Measurements from ENCODE around the gene GABRA5. TPM values are rescaled to one million over a fixed set of nuclear protein-coding genes. Genes with fewer than 3 reads are reported as not detected.

GABRA5 gene
- total RNA-seq, 4 donors from 2014 or later: not detected

DNA sequence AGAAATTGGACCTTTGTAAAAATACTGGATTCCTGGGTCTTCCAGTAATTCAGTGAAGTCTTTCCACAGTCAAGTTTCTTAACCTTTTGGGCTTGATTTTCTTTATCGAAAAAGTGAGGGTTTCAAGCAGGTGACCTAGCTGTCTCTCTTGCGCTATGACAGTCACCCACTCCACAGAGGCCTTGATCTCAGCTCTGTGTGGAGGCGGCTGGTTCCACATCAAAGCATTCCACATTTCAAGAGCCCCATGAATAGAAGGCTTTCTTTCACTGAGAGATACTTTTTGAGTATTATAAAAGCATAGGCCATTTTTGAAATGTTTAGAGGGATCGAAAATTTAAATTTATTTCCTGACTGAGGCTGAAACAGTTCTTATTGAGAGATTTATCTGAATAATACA lies 43.9 kb downstream of the GABRA5 start:
- ATAC-seq (ENCODE audit: low FRiP score): no peak
- no peak for TF ChIP-seq CTCF (IDR thresholded peaks at IDR 0.05)
- no peak for DNase-seq (ENCODE audit: low spot score)

- no peak for ATAC-seq (ENCODE audit: low FRiP score)
- no peak for DNase-seq (ENCODE audit: low spot score)
- no peak for TF ChIP-seq CTCF (IDR thresholded peaks at IDR 0.05)
Measured at GRCh38 chr15:26921433-26921832, 54.6 kb downstream of the GABRA5 start.

GRCh38 chr15:26926081-26926480 lies 59.2 kb downstream of the GABRA5 start:
- no peak for TF ChIP-seq CTCF (IDR thresholded peaks at IDR 0.05)
- ATAC-seq (ENCODE audit: low FRiP score) (no peak), DNase-seq (ENCODE audit: low spot score) (no peak)

DNA sequence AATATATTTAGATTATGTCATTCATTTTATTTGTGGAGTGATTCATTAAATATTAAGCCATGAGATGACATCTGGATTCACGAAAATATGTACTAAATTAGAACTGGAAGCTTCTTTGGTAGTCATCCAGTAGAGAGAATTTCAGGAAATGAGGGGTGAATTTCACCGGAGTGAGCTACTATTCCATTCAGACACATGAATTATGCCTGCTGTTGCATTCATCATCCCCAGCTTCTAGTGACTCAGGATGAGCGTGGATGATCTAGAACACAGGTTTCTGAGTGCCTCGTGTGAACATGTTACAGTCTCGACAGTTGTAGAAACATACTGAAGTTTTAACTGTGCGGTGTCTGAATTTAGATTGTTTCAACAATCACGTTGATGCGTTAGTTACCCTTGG lies 61.2 kb downstream of the GABRA5 start:
- ATAC-seq (ENCODE audit: low FRiP score): no peak
- no peak for TF ChIP-seq CTCF (IDR thresholded peaks at IDR 0.05)
- DNase-seq (ENCODE audit: low spot score): no peak

DNA sequence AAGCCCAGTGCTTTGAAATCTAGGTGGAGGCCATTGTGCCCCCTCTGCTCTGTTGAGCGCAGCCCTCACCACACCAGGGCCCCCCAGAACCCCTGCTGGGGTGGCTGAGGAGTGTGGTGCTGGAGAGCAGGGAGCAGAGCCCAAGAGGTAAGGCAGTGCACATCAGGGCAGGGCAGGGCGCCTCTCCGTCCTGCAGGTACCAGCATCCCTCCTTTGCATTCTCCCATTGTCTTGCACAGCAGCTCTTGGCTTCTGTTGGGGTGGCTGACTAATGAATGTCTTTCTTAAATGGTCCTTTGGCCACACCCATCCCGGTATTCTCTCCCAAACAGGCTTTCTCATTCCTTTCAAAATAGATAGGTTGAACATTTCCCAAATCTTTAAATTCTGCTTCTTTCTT lies 62.7 kb downstream of the GABRA5 start:
- DNase-seq (ENCODE audit: low spot score) (no peak), ATAC-seq (ENCODE audit: low FRiP score) (no peak)
- no peak for TF ChIP-seq CTCF (IDR thresholded peaks at IDR 0.05)

DNA sequence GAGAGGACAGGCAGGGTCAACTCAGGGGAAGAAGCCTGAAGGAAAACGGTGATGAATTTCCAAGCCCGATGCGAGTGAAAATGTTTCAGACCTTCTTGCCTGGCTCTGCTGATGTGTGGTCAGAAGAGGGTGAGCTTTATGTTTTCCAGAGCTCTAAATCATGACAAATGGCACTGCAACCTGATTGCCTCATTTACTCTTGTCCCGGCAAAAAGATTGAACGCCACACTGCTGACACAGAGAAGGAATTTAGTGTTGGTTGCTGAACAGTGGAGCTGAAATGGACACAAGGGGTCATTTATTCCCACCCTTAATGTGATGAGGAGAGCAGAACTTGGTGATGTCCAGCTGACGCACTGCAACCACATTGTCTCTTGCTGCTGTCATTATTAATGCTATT lies 68.0 kb downstream of the GABRA5 start:
- ATAC-seq (ENCODE audit: low FRiP score) (no peak), DNase-seq (ENCODE audit: low spot score) (no peak)
- no peak for TF ChIP-seq CTCF (IDR thresholded peaks at IDR 0.05)

DNA sequence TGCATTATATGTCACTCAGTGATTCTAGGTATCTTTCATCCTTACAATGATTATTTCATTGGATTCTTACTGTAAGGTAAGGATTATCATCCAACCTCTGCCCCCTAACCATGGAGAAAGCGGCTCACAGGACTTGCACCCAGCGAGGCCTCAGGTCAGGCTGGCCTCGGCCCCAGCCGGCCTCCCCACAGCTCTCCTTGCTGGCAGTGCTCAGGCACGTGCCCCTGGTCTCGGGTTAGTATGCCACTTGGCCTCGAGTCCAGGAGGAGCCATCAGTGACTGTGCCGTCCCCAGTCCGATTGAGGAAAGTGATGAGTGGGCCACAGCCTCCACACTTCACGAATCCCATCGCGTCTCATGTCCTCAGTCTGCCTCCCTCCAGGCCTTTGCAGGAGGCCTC lies 68.5 kb downstream of the GABRA5 start:
- DNase-seq (ENCODE audit: low spot score): no peak
- no peak for TF ChIP-seq CTCF (IDR thresholded peaks at IDR 0.05)
- ATAC-seq (ENCODE audit: low FRiP score): no peak
